GM12878 (cell line): ENCODE results near the gene MVP. TPM values are rescaled to one million over a fixed set of nuclear protein-coding genes. Genes with fewer than 3 reads are reported as not detected.
A peak's percentile ranks its signal among the peaks of the same experiment; 100 is the strongest.

Experiments used
- ATF7 ChIP-seq: fragments of 450-650 bp; IDR thresholded peaks from 2 replicates; pipeline ENCODE4 v1.6.1; 2016; ENCODE audit warnings: low read depth, mild to moderate bottlenecking
- BHLHE40 ChIP-seq, 2 experiments: fragments of 450-650 bp in 1 of 2; IDR thresholded peaks; 2 replicates each; pipeline ENCODE4 v1.6.1; 2011 to 2017; ENCODE audit warnings: low read depth in 2 of 2, borderline replicate concordance in 1 of 2, improper control_type of control experiment in 1 of 2, low read length in 1 of 2, mild to moderate bottlenecking in 1 of 2
- CUX1 ChIP-seq: IDR thresholded peaks from 2 replicates; pipeline ENCODE4 v1.6.1; 2012; ENCODE audit warnings: improper control_type of control experiment, low read depth, low read length; ENCODE audit not compliant: insufficient replicate concordance
- GABPA ChIP-seq: IDR thresholded peaks from 2 replicates; pipeline ENCODE4 v1.6.1; 2014; ENCODE audit warnings: antibody characterized with exemption, low read depth, mild to moderate bottlenecking, inconsistent platforms
- NFXL1 ChIP-seq: fragments of 450-650 bp; IDR thresholded peaks from 2 replicates; pipeline ENCODE4 v1.6.1; 2017; ENCODE audit warnings: antibody characterized with exemption, mild to moderate bottlenecking, borderline replicate concordance
- NR2C1 ChIP-seq: fragments of 450-650 bp; IDR thresholded peaks from 2 replicates; pipeline ENCODE4 v1.6.1; 2017; ENCODE audit warnings: antibody characterized with exemption, mild to moderate bottlenecking, moderate library complexity
- POLR2AphosphoS5 ChIP-seq: IDR thresholded peaks from 2 replicates; pipeline ENCODE4 v1.6.1; 2011; ENCODE audit warnings: mild to moderate bottlenecking, low read length, inconsistent platforms
- RAD51 ChIP-seq: fragments of 450-650 bp; IDR thresholded peaks from 2 replicates; pipeline ENCODE4 v1.6.1; 2016; ENCODE audit warnings: moderate library complexity, mild to moderate bottlenecking, inconsistent platforms
- REST ChIP-seq: IDR thresholded peaks from 2 replicates; pipeline ENCODE4 v1.6.1; 2012; ENCODE audit warnings: mild to moderate bottlenecking, low read depth, low read length
- ZNF24 ChIP-seq: fragments of 450-650 bp; IDR thresholded peaks from 2 replicates; pipeline ENCODE4 v1.6.1; 2017; ENCODE audit warnings: antibody characterized with exemption, mild to moderate bottlenecking
- polyA plus RNA-seq, 11 experiments: library from polyadenylated mRNA; depleted of rRNA in 4 of 11; unstranded in 6 of 11; stranded (reverse) in 5 of 11; fragments of >200 nt; fragmentation: Nextera tagmentation in 4 of 11; fragmentation: Illumina TruSeq in 1 of 11; extraction: Ambion mirVana in 4 of 11; extraction: Trizol in 1 of 11; gene quantifications; 1 replicate in 1 of 11; 2 replicates in 10 of 11; pipeline versions ENCODE4 v1.2.1 to v1.2.3, GENCODE V29; 2011 to 2016; ENCODE audit warnings: inconsistent platforms in 2 of 11, missing spikeins in 2 of 11, low read depth in 1 of 11
- total RNA-seq, 4 experiments: library from RNA; depleted of rRNA in 3 of 4; stranded (reverse); fragments of >200 nt in 3 of 4; fragmentation: Illumina TruSeq in 1 of 4; extraction: Trizol in 1 of 4; gene quantifications; 2 replicates each; pipeline versions ENCODE4 v1.2.1 to v1.2.3, GENCODE V29; 2013 to 2021
- TF ChIP-seq, protein P1 (sequence below): IDR thresholded peaks from 2 replicates; pipeline ENCODE4 v1.6.1; 2011; ENCODE audit warnings: borderline replicate concordance, low read depth, mild to moderate bottlenecking, moderate library complexity, low read length; ENCODE audit not compliant: insufficient read depth, poor library complexity, severe bottlenecking
- TF ChIP-seq, protein P2 (sequence below): IDR thresholded peaks from 2 replicates; pipeline ENCODE4 v1.6.1; 2011; ENCODE audit warnings: low read depth, mild to moderate bottlenecking, low read length, moderate library complexity, borderline replicate concordance; ENCODE audit errors: extremely low read depth
- TF ChIP-seq, protein P3 (sequence below): fragments of 450-650 bp; IDR thresholded peaks from 2 replicates; pipeline ENCODE4 v1.6.1; 2017; ENCODE audit warnings: mild to moderate bottlenecking, moderate library complexity

The MVP gene
- total and polyA plus RNA-seq, 10 of the 15 experiments (the other 5 are each of a cell fraction or from before 2014, with no cell fraction given), result 0.98 to 74.2 (median 54.7) TPM

DNA sequence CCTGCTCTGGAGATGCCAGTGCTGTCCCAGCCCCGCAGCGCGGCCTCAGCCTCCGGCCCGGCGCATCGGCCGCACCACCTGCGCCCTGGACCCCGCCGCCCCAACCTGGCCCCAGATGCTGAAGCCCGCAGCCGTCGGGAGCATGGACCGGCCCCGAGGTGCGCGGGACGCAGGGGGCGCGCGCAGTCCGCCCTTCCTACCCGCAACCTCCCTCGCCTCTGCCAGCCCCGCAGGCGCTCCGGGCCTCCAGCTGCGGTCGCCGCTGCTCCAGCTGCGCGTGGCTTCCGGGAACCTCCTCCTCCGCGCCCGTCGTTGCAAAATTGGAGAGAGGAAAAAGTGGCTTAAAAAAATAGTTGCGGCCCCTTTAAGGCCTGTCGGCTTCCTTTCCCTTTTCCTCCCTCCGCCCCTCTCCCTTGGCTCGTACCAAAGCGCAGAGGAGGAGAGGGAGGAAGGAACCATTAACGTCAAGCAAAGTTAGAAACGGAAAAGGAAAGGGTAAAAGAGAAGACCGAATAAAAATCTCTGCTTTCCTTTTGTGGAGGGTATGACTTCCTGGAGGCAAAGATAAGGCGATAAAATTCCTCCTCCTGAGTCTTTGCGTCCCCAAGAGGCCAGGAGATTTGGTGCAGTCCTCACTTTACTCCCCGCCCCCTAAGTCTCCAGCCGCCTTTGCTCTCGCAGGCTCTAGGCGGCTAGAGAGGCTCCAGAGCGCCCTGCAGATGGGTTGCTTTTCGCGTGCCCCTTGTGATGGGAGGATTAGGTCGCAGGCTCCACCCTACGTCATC, 42.8 kb downstream of the MVP start, which contains the start of gene CDIPT (continued):
- TF ChIP-seq, protein P1, sequence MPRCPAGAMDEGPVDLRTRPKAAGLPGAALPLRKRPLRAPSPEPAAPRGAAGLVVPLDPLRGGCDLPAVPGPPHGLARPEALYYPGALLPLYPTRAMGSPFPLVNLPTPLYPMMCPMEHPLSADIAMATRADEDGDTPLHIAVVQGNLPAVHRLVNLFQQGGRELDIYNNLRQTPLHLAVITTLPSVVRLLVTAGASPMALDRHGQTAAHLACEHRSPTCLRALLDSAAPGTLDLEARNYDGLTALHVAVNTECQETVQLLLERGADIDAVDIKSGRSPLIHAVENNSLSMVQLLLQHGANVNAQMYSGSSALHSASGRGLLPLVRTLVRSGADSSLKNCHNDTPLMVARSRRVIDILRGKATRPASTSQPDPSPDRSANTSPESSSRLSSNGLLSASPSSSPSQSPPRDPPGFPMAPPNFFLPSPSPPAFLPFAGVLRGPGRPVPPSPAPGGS, result no peak
- TF ChIP-seq, protein P2, sequence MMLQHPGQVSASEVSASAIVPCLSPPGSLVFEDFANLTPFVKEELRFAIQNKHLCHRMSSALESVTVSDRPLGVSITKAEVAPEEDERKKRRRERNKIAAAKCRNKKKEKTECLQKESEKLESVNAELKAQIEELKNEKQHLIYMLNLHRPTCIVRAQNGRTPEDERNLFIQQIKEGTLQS, result no peak
- no peak for TF ChIP-seq CUX1
- TF ChIP-seq POLR2AphosphoS5, result no peak
- TF ChIP-seq BHLHE40 (IDR thresholded peaks at IDR 0.05; ENCODE audit: borderline replicate concordance in 1 of 2, low read depth in 2 of 2, low read length in 1 of 2), result peak; percentile 98 to 99
- TF ChIP-seq NFXL1, result no peak
- peak; percentile 23; the same call in 1 of the 2 replicates for TF ChIP-seq RAD51
- TF ChIP-seq GABPA, result no peak
- TF ChIP-seq NR2C1, result peak; percentile 73
- no peak for TF ChIP-seq REST
- TF ChIP-seq ZNF24, result peak; percentile 54; the same call in 1 of the 2 replicates
- TF ChIP-seq, protein P3, sequence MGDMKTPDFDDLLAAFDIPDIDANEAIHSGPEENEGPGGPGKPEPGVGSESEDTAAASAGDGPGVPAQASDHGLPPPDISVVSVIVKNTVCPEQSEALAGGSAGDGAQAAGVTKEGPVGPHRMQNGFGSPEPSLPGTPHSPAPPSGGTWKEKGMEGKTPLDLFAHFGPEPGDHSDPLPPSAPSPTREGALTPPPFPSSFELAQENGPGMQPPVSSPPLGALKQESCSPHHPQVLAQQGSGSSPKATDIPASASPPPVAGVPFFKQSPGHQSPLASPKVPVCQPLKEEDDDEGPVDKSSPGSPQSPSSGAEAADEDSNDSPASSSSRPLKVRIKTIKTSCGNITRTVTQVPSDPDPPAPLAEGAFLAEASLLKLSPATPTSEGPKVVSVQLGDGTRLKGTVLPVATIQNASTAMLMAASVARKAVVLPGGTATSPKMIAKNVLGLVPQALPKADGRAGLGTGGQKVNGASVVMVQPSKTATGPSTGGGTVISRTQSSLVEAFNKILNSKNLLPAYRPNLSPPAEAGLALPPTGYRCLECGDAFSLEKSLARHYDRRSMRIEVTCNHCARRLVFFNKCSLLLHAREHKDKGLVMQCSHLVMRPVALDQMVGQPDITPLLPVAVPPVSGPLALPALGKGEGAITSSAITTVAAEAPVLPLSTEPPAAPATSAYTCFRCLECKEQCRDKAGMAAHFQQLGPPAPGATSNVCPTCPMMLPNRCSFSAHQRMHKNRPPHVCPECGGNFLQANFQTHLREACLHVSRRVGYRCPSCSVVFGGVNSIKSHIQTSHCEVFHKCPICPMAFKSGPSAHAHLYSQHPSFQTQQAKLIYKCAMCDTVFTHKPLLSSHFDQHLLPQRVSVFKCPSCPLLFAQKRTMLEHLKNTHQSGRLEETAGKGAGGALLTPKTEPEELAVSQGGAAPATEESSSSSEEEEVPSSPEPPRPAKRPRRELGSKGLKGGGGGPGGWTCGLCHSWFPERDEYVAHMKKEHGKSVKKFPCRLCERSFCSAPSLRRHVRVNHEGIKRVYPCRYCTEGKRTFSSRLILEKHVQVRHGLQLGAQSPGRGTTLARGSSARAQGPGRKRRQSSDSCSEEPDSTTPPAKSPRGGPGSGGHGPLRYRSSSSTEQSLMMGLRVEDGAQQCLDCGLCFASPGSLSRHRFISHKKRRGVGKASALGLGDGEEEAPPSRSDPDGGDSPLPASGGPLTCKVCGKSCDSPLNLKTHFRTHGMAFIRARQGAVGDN, result no peak
- peak; percentile 100 for TF ChIP-seq ATF7
